NCI-H146 treated with DMSO at 0.1 percent for 48 hours (cell line): ENCODE results near the gene POU4F1.

Experiments used
- DNase-seq: peaks from one replicate; lab custom pipeline; 2025; ENCODE audit not compliant: unreplicated experiment; lab: John Stamatoyannopoulos, UW

Gene POU4F1

GRCh38 chr13:78593652-78594455 is 9.5 kb downstream of the POU4F1 start:
- peak; percentile 53 for DNase-seq

- no peak for DNase-seq
These were observed 10.2 kb downstream of the POU4F1 start for GRCh38 chr13:78593129-78593528.

- DNase-seq, result no peak
These were observed 10.8 kb downstream of the POU4F1 start for GRCh38 chr13:78592584-78592983.

- DNase-seq, result no peak
These were observed 14.1 kb downstream of the POU4F1 start for GRCh38 chr13:78589206-78589605.

- DNase-seq, result no peak
These were observed 16.0 kb downstream of the POU4F1 start for GRCh38 chr13:78587395-78587794.

- no peak for DNase-seq
These were observed 16.6 kb downstream of the POU4F1 start for GRCh38 chr13:78586706-78587105.

GRCh38 chr13:78576261-78576660 is 27.1 kb downstream of the POU4F1 start:
- no peak for DNase-seq

- DNase-seq, result no peak
These were observed 30.9 kb downstream of the POU4F1 start for GRCh38 chr13:78572459-78572858.

GRCh38 chr13:78569029-78569428 is 34.3 kb downstream of the POU4F1 start:
- DNase-seq, result no peak

- no peak for DNase-seq
These were observed 36.7 kb downstream of the POU4F1 start for GRCh38 chr13:78566631-78567030.

GRCh38 chr13:78562237-78562889 is 41.0 kb downstream of the POU4F1 start:
- DNase-seq, result no peak
